ACHN (cell line): ENCODE measurements around the gene BSND.
A peak's percentile ranks its signal among the peaks of the same experiment; 100 is the strongest.

ENCODE experiments used
- DNase-seq: peaks from one replicate; pipeline ENCODE4 v3.0.0-alpha.2; 2015
- in situ Hi-C: cut with HindIII; loops from 2 replicates; pipeline ENCODE4 v1.10.0; 2017; ENCODE audit warnings: low sequenced_read_pairs, low pct_ligation_motif_present, low pct_unique_long_range_greater_than_20kb

Gene BSND

DNA sequence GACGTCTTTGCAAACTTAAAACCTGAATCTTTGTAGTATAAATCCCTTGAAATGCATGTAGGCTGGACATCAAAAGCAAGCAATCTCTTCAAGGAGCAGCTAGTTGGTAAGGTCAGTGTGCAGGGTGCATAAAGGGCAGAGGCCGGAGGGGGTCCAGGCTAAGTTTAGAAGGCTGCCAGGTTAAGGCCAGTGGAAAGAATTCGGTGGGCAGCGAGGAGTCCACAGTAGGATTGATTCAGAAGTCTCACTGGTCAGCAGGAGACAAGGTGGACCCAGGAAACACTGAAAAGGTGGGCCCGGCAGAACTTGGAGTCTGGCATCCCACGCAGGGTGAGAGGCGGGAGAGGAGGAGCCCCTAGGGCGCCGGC, 40.2 kb downstream of the BSND start:
- DNase-seq: no peak
- in situ Hi-C loops: no loop called here

DNA sequence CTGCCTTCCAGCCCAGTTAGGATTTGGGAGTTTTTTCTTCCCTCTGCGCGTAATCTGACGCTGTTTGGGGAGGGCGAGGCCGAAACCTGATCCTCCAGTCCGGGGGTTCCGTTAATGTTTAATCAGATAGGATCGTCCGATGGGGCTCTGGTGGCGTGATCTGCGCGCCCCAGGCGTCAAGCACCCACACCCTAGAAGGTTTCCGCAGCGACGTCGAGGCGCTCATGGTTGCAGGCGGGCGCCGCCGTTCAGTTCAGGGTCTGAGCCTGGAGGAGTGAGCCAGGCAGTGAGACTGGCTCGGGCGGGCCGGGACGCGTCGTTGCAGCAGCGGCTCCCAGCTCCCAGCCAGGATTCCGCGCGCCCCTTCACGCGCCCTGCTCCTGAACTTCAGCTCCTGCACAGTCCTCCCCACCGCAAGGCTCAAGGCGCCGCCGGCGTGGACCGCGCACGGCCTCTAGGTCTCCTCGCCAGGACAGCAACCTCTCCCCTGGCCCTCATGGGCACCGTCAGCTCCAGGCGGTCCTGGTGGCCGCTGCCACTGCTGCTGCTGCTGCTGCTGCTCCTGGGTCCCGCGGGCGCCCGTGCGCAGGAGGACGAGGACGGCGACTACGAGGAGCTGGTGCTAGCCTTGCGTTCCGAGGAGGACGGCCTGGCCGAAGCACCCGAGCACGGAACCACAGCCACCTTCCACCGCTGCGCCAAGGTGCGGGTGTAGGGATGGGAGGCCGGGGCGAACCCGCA, 40.8 kb downstream of the BSND start, which contains the start of gene PCSK9:
Gene PCSK9, plus strand, starts transcription at position 207 of the 741 bp plus-strand sequence. Its CDS starts 290 bp downstream, at position 497.
- DNase-seq: peak; percentile 7
- in situ Hi-C loops: no loop called here

DNA sequence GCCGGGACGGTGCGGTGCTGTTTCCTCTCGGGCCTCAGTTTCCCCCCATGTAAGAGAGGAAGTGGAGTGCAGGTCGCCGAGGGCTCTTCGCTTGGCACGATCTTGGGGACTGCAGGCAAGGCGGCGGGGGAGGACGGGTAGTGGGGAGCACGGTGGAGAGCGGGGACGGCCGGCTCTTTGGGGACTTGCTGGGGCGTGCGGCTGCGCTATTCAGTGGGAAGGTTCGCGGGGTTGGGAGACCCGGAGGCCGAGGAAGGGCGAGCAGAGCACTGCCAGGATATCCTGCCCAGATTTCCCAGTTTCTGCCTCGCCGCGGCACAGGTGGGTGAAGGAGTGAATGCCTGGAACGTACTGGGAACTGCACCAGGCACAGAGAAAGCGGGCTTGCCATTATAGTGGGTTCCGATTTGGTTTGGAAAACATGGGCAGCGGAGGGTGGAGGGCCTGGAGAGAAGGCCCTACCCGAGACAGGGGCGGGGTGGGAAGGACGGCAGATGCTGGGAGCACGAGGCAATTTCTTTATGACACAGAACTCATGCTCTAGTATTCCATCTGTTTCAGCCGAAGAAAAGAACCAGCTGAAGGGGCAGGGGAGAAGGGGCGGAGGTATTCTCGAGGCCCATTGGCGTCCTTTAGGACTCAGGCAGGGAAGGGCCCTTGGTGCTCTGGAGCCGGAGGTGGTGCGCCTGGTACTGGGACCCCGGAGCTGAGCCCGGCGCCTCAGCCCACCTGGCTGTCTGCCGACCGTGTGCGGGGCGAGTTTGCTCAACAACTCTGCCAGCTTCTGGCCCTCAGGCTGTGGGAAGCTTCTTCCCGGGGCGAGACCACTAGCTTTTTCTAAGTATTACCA, 41.6 kb downstream of the BSND start:
- in situ Hi-C loops: no loop called here

DNA sequence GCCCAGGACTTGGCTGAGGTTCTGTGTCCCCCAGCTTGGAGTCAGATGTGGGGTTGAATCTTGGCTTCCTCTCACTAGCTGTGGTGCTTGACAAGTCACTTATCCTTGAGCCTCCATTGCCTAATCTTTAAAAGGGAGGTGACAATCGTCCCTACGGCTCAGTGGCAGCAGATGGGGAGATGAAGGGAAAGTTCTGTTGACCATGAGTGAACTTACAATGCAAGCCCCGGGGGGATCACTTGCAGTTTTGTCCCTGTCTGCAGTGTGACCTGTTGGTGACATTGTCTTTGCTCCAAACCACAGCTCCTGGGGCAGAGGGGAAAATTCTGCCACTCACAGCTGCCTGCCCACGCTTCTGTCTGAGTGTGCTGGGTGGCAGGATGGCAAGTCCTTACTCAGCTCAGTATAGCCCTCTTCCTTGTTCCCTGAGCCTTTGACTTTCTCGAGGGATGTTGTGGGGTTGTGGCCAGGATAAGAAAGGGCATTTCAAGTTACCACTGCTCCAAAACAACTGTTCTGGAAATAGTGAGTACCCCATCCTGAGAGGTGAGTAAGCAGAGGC, 42.3 kb downstream of the BSND start:
- no peak for DNase-seq
- in situ Hi-C loops: no loop called here

More for the DNA sequence above, 41.6 kb downstream of the BSND start:
- DNase-seq: no peak

DNA sequence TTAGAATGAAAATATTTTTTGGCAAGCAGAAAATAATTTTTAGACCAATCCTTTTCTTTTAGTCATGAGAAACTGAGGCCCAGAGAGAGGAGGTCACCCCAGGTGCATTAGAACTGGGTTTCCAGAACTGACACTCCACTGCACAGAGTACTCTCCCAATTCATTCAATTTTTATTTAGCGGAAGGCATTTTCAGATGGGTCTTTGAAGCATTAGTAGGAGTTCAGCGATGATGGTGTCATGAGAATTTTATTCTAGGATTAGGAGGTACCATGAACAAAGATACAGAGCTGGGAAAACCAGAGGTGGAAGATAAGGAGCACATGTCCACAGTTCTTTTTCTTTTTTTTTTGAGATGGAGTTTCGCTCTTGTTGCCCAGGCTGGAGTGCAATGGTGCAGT, 42.9 kb downstream of the BSND start:
- no peak for DNase-seq
- in situ Hi-C loops: no loop called here

DNA sequence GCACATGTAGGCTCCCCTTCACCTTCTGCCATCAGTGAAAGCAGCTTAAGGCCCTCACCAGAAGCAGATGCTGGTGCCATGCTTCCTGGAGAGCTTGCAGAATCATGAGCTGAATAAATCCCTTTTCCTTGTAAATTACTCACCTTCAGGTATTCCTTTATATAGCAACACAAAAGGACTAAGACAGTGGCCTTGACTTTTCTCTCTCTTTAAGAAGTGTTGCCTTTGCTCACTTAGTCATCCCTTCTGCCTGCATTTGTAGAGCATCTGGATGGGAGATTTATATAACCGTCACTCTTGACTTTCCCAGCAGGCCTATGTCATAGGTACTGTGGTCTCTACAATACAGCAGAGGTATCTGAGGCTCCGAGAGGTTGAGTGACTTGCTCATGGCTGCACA, 44.3 kb downstream of the BSND start:
- DNase-seq: no peak
- in situ Hi-C loops: no loop called here

DNA sequence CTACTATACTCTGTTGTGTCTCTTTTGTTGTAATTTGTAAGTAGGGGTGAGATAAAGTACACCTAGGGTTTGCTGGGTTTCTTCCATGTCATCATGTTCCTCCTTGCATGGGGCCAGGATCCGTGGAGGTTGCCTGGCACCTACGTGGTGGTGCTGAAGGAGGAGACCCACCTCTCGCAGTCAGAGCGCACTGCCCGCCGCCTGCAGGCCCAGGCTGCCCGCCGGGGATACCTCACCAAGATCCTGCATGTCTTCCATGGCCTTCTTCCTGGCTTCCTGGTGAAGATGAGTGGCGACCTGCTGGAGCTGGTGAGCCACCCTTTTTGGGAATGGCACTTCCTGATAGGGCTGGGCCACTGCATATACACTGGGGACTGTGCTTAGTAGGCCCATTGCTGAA, 45.0 kb downstream of the BSND start:
- DNase-seq: no peak
- in situ Hi-C loops: no loop called here

DNA sequence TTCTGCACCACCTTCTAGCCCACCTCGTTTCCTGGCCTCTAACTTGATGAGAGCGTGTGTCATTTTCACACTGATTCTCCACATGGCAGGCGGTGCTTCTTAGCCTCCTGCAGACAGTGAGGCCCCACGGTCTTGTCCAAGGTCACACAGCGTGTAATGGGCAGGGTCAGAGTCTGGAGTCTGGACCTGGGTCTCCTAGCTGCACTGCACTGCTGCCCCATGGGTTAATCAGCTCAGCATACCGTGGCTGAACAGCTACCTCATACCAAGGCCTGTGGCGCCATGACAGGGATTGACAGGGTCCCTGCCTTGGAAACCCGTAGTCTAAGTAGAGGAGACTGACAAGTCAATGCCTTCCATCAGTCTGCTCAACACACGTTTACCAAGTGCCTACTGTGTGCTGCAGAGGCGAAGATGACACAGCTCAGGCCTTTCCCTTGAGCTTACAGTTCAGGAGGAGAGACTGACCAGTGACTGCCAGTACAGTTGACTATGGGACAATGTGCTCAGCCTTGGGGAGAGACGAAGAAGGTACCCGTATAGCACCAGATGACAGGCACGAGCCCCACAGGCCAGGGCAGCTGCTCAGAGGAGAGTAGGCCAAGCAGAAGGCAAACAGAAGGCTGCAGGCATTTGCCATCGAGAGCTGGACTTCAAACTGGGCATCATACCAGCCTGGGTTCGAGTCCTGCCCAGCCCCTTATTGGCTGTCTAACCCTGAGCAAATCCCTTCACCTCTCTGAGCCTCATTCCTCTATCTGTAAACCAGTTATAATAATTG, 46.1 kb downstream of the BSND start:
- DNase-seq: no peak
- in situ Hi-C loops: no loop called here

DNA sequence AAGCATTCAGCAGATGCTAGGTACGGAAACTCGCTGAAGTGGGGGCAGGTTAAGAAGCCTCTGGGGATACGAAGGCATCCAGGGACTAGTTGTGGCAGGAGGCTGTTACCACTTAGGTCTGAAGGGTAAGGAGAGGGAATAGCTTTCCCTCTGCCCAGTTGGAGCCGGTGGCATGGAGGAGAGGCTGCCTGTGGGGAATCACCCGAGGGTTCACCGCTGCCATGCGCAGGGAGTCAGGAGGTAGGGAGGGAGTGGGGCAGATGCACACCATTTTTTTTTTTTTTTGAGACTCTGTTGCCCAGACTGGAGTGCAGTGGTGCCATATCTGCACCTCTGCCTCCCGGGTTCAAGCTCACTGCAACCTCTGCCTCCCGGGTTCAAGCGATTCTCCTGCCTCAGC, 46.7 kb downstream of the BSND start:
- no peak for DNase-seq
- in situ Hi-C loops: no loop called here

GRCh38 chr1:55046871-55047270, 48.1 kb downstream of the BSND start:
- in situ Hi-C loops: no loop called here
- DNase-seq: no peak

DNA sequence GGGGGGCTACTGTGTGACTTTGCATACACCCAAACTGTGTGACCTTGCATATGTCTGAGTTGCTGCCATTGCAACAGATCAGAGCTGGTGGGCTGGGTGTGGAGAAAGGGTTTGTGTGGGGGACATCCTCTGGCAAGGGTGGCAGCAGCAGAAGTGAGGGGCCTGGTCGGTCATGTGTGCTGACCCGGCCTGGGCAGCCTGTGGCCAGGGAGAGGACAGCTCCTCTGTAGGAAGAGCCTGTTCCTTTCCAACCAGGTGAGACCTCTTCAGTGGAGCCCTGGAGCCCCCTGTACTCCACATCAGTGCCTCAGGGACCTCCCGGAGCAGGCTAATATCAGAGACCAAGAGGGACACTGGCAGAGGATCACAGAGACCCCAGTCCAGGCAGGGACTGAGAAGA, 48.9 kb downstream of the BSND start:
- in situ Hi-C loops: no loop called here
- DNase-seq: no peak

GRCh38 chr1:55048453-55049270, 49.9 kb downstream of the BSND start:
- in situ Hi-C loops: no loop called here
- DNase-seq: no peak

DNA sequence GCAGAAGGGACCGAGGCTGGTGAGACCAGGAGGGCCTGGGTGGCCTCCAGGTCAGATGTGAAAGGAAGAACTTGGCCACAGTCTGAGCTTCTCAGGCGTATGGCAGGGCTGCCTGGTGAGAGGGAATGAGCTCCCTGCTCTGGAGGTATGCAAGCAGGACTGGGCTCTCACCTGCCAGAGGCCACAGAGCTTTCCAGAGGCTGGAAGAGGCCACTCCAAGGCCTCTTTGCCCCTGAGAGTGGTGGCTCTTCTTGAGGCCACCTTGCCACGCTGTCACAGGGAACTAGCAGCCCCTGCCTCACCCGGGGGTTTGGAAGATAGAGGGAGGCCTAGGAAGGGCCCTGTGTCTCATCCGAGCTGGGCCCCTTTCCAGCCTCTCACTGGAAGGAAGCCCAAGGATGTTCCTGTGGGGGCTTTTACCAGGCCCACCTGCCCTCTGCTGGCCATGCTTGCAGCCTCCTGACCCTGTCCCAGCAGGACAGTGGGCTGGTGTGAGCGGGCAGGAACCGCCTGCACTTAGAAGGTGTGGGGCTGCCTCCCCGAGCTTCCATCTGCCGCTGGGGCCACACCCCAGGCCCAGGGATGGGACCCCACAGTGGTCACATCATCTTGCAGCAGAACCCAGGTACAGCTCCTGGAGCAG, 50.7 kb downstream of the BSND start:
- no peak for DNase-seq
- in situ Hi-C loops: no loop called here

- in situ Hi-C loops: no loop called here
- DNase-seq: no peak
These were observed 51.2 kb downstream of the BSND start for GRCh38 chr1:55049914-55050278.

DNA sequence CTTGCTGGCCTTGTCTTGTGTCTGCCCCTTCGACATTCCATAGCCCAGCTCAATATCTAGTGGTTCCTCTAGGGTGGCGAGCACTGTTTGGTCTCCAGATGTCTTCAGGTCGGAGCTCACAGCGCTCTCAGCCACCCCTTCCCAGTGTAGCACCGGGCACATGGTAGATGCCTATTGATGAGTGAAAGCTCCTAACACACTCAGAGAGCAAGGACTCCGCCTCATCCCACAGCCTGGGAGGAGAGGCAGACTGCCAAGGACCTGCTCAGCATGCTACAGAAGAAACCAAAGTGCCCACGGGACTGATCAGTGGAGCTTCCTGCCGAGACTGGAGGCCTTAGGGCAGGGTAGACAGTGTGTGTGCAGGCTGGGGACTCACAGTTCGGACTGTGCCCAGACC, 51.5 kb downstream of the BSND start:
- no peak for DNase-seq
- in situ Hi-C loops: no loop called here

GRCh38 chr1:55051169-55051568, 52.4 kb downstream of the BSND start:
- DNase-seq: no peak
- in situ Hi-C loops: no loop called here

- DNase-seq: no peak
- in situ Hi-C loops: no loop called here
These were observed 52.9 kb downstream of the BSND start for GRCh38 chr1:55051621-55052020.
